ENCODE data around the gene CHAMP1.

DNA sequence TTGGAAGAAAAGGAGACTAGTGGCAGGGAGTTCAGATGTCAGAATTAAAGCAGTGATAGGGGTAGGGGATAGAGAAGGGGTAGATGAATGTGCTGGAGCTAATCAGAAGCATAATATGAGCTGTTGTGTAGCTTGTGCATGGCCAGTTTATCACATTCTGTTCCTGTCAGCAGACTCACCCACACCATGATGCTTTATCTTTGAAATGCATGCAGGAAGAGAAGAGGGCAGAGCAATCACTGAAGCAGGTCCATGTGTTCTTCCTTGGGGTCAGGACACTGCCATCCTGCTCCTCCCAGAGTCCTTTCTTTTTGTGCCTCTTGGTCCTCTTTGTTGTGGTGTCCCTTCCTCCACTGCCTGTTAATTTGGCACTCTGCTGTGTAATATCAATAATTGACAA lies 5.8 kb downstream of the CHAMP1 start:
- TF ChIP-seq, protein P1, sequence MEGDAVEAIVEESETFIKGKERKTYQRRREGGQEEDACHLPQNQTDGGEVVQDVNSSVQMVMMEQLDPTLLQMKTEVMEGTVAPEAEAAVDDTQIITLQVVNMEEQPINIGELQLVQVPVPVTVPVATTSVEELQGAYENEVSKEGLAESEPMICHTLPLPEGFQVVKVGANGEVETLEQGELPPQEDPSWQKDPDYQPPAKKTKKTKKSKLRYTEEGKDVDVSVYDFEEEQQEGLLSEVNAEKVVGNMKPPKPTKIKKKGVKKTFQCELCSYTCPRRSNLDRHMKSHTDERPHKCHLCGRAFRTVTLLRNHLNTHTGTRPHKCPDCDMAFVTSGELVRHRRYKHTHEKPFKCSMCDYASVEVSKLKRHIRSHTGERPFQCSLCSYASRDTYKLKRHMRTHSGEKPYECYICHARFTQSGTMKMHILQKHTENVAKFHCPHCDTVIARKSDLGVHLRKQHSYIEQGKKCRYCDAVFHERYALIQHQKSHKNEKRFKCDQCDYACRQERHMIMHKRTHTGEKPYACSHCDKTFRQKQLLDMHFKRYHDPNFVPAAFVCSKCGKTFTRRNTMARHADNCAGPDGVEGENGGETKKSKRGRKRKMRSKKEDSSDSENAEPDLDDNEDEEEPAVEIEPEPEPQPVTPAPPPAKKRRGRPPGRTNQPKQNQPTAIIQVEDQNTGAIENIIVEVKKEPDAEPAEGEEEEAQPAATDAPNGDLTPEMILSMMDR (IDR thresholded peaks at IDR 0.05): no peak
- no peak for TF ChIP-seq ZFX (IDR thresholded peaks at IDR 0.05; ENCODE audit: borderline replicate concordance)

Measured in 22Rv1 (cell line).